Fibroblast of lung (primary cell): Measurements from ENCODE around the gene CIAPIN1. TPM values are rescaled to one million over a fixed set of nuclear protein-coding genes. Genes with fewer than 3 reads are reported as not detected.
A peak's percentile ranks its signal among the peaks of the same experiment; 100 is the strongest.

Experiments used
- DNase-seq, 2 donors: peaks; one replicate each; pipeline versions ENCODE4 v3.0.0 to v3.0.0-alpha.2; 2010; ENCODE audit warnings: low read depth in 2 of 2
- H2AFZ ChIP-seq: 2 replicates; pipeline ENCODE4 v1.5.1; 2012; ENCODE audit warnings: low read length, control low read depth, inconsistent platforms
- H3K27ac ChIP-seq: 2 replicates; pipeline ENCODE4 v1.5.1; 2011; ENCODE audit warnings: low read length, control low read depth; ENCODE audit not compliant: insufficient read depth
- H3K27me3 ChIP-seq: 2 replicates; pipeline ENCODE4 v1.5.1; 2011; ENCODE audit warnings: mild to moderate bottlenecking, low read length; ENCODE audit not compliant: control insufficient read depth, insufficient read depth
- H3K36me3 ChIP-seq: 2 replicates; pipeline ENCODE4 v1.5.1; 2011; ENCODE audit warnings: low read length; ENCODE audit not compliant: control insufficient read depth, insufficient read depth
- H3K4me1 ChIP-seq: 2 replicates; pipeline ENCODE4 v1.5.1; 2011; ENCODE audit warnings: low read length; ENCODE audit not compliant: control insufficient read depth, insufficient read depth; ENCODE audit errors: extremely low read depth
- H3K4me2 ChIP-seq: 2 replicates; pipeline ENCODE4 v1.5.1; 2011; ENCODE audit warnings: low read length, control low read depth; ENCODE audit not compliant: insufficient read depth; ENCODE audit errors: extremely low read depth
- H3K4me3 ChIP-seq, 4 experiments: fragments of 200-600 bp in 1 of 4; sonication (generic) in 1 of 4; replicated peaks in 1 of 4; 2 replicates each; pipeline ENCODE4 v1.5.1; 2011 to 2016; ENCODE audit warnings: low read length in 4 of 4, low read depth in 3 of 4, mild to moderate bottlenecking in 3 of 4, control low read depth in 2 of 4, inconsistent platforms in 1 of 4, mixed read lengths in 1 of 4; ENCODE audit not compliant: insufficient read depth in 1 of 4; ENCODE audit errors: control extremely low read depth in 1 of 4
- H3K79me2 ChIP-seq: 2 replicates; pipeline ENCODE4 v1.5.1; 2012; ENCODE audit warnings: mild to moderate bottlenecking, low read length, inconsistent platforms; ENCODE audit not compliant: control insufficient read depth, insufficient read depth
- H3K9ac ChIP-seq: 2 replicates; pipeline ENCODE4 v1.5.1; 2011; ENCODE audit warnings: mild to moderate bottlenecking, low read length, control low read depth; ENCODE audit not compliant: insufficient read depth
- H3K9me3 ChIP-seq: 2 replicates; pipeline ENCODE4 v1.5.1; 2012; ENCODE audit warnings: low read depth, low read length; ENCODE audit not compliant: control insufficient read depth, insufficient read depth
- H4K20me1 ChIP-seq: 2 replicates; pipeline ENCODE4 v1.5.1; 2011; ENCODE audit warnings: low read length; ENCODE audit not compliant: control insufficient read depth, insufficient read depth; ENCODE audit errors: extremely low read depth
- CTCF ChIP-seq, 2 donors: IDR thresholded peaks in 1 of 2; conservative IDR thresholded peaks in 1 of 2; 1 replicate in 1 of 2; 2 replicates in 1 of 2; pipeline ENCODE4 v1.5.1; 2011 to 2012; ENCODE audit warnings: low read length in 2 of 2, control low read depth in 1 of 2, inconsistent platforms in 1 of 2, low read depth in 1 of 2, mild to moderate bottlenecking in 1 of 2
- EZH2 ChIP-seq: IDR thresholded peaks from 2 replicates; pipeline ENCODE4 v1.5.1; 2012; ENCODE audit warnings: low read length, control low read depth, mild to moderate bottlenecking; ENCODE audit errors: missing control alignments
- polyA plus RNA-seq, 2 donors: library from polyadenylated mRNA; depleted of rRNA in 1 of 2; stranded (reverse) in 1 of 2; unstranded in 1 of 2; fragments of >200 nt; gene quantifications; 2 replicates each; pipeline ENCODE4 v1.2.1, GENCODE V29; 2011 to 2012; ENCODE audit warnings: missing spikeins in 1 of 2
- total RNA-seq: library from RNA; depleted of rRNA; stranded (reverse); fragments of >200 nt; gene quantifications from 2 replicates; pipeline ENCODE4 v1.2.1, GENCODE V29; 2014

The CIAPIN1 gene
- total and polyA plus RNA-seq, 2 donors (not counting 1 experiment from before 2014, with no cell fraction given): 38.3 to 40.2 TPM

DNA sequence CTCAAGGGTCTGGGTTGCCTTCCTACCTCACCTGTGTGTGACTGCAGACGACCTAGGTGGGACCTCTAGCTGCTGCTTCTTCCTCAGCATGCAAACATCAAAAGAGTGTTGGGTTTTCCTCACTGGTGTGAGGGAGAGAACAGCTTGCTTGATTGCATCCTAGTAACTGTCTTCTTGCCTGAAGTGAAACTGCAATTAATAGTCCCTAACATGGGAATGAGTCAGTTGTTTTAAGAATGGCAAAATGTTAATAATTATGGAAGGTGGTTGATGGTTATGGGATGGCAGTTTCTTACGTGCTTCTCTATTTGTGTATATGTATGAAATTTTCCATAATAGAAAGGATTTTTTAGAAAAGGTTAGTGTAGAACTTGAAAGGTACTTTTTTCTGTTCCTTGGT lies 21.2 kb upstream of the CIAPIN1 start:
- no peak for TF ChIP-seq EZH2
- TF ChIP-seq CTCF (conservative IDR thresholded peaks at IDR 0.05 in 1 of 2, IDR thresholded peaks at IDR 0.05 in 1 of 2; ENCODE audit: low read depth in 1 of 2, low read length in 2 of 2): no peak
- Histone ChIP-seq H3K9me3 (no peaks in the 10 kb centered on the region), H3K27me3 (no peaks in the 10 kb centered on the region), H3K79me2 (peaks cover 16% of the 10 kb centered on the region), H3K4me1 (peaks cover 4% of the 10 kb centered on the region), H3K36me3 (peaks cover 21% of the 10 kb centered on the region), H2AFZ (no peak overlapping the region), H3K4me2 (no peak overlapping the region), H4K20me1 (no peaks in the 10 kb centered on the region), H3K4me3 (no peak overlapping the region), H3K9ac (no peak overlapping the region), H3K27ac (no peak overlapping the region)
- no peak for DNase-seq

DNA sequence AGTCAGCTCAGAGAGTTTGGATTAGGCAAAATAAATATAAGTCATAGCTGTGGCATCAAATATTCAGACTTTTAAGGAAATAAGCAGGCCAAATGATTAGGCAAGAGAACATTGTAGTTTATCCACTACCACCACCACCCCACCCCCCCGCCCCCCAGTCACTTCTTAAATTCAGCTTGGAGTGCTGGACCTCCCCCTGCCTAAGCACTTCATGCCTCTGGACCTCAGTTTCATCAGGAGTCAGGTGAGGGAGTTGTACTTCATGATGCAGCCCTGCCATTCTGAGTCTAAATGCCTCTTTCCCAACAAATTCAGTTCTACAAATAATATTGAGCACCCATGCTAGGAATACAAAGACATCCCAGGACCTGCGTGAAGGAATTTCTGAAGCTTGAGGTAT lies 17.3 kb upstream of the CIAPIN1 start:
- Histone ChIP-seq H2AFZ (no peak overlapping the region), H3K4me1 (no peaks in the 10 kb centered on the region), H3K27me3 (no peaks in the 10 kb centered on the region), H3K9ac (no peak overlapping the region), H3K27ac (no peak overlapping the region), H3K4me3 (no peak overlapping the region), H3K36me3 (peaks cover 9% of the 10 kb centered on the region), H4K20me1 (no peaks in the 10 kb centered on the region), H3K79me2 (peaks cover 24% of the 10 kb centered on the region), H3K9me3 (no peaks in the 10 kb centered on the region), H3K4me2 (no peak overlapping the region)
- no peak for TF ChIP-seq CTCF (conservative IDR thresholded peaks at IDR 0.05 in 1 of 2, IDR thresholded peaks at IDR 0.05 in 1 of 2; ENCODE audit: low read depth in 1 of 2, low read length in 2 of 2)
- no peak for TF ChIP-seq EZH2
- DNase-seq: no peak

GRCh38 chr16:57462978-57463362 lies 15.8 kb upstream of the CIAPIN1 start:
- Histone ChIP-seq H2AFZ (no peak overlapping the region), H3K9ac (peak overlapping the region; percentile 81), H3K4me1 (no peaks in the 10 kb centered on the region), H4K20me1 (no peaks in the 10 kb centered on the region), H3K4me3 (peak overlapping the region; percentile 74 to 93 (median 84)), H3K9me3 (no peaks in the 10 kb centered on the region), H3K36me3 (peaks cover 5% of the 10 kb centered on the region), H3K4me2 (peak overlapping the region; percentile 97), H3K27ac (peak overlapping the region; percentile 76), H3K27me3 (no peaks in the 10 kb centered on the region), H3K79me2 (peaks cover 24% of the 10 kb centered on the region)
- peak in 1 of 2 donors; percentile 11 for DNase-seq
- no peak for TF ChIP-seq CTCF (conservative IDR thresholded peaks at IDR 0.05 in 1 of 2, IDR thresholded peaks at IDR 0.05 in 1 of 2; ENCODE audit: low read depth in 1 of 2, low read length in 2 of 2)
- no peak for TF ChIP-seq EZH2
